Subcutaneous abdominal adipose tissue (tissue), 5 donors: Measurements from ENCODE around the gene ADAM17.

Experiments used
- H3K27ac ChIP-seq: one replicate; pipeline ENCODE4 v1.7.0; 2013; ENCODE audit warnings: low read depth, mild to moderate bottlenecking, inconsistent platforms, low read length, moderate library complexity
- H3K27me3 ChIP-seq, 5 donors: one replicate each; pipeline ENCODE4 v1.7.0; 2013; ENCODE audit warnings: low read length in 5 of 5, inconsistent platforms in 1 of 5; ENCODE audit not compliant: control insufficient read depth in 5 of 5, insufficient read depth in 4 of 5
- H3K36me3 ChIP-seq, 5 donors: one replicate each; pipeline ENCODE4 v1.7.0; 2013; ENCODE audit warnings: low read length in 5 of 5; ENCODE audit not compliant: control insufficient read depth in 5 of 5, insufficient read depth in 5 of 5
- H3K4me1 ChIP-seq, 5 donors: one replicate each; pipeline ENCODE4 v1.7.0; 2013; ENCODE audit warnings: low read length in 5 of 5, mild to moderate bottlenecking in 3 of 5, moderate library complexity in 1 of 5; ENCODE audit not compliant: control insufficient read depth in 5 of 5, insufficient read depth in 5 of 5
- H3K4me3 ChIP-seq, 5 donors: one replicate each; pipeline ENCODE4 v1.7.0; 2013; ENCODE audit warnings: low read length in 5 of 5, low read depth in 1 of 5
- H3K9ac ChIP-seq, 5 donors: one replicate each; pipeline ENCODE4 v1.7.0; 2013; ENCODE audit warnings: low read length in 5 of 5, mild to moderate bottlenecking in 4 of 5, moderate library complexity in 3 of 5
- H3K9me3 ChIP-seq, 5 donors: one replicate each; pipeline ENCODE4 v1.7.0; 2013; ENCODE audit warnings: low read length in 5 of 5; ENCODE audit not compliant: control insufficient read depth in 5 of 5
- donor health status: healthy.
- donor health status: healthy.
- donor health status: healthy.
- donor health status: healthy.
- donor health status: healthy.

ADAM17 gene

GRCh38 chr2:9497017-9497416 is 58.6 kb downstream of the ADAM17 start:
- Histone ChIP-seq H3K9me3 (no peaks in the 10 kb centered on the region), H3K4me3 (no peak overlapping the region), H3K4me1 (peaks cover 0 to 10% (median 0%) of the 10 kb centered on the region in 5 donors), H3K27me3 (no peaks in the 10 kb centered on the region), H3K27ac (no peak overlapping the region), H3K9ac (no peak overlapping the region), H3K36me3 (peaks cover 37 to 79% (median 55%) of the 10 kb centered on the region in 5 donors)

- no peaks in the 10 kb centered on the region for H3K27me3 ChIP-seq
- no peak overlapping the region for H3K9ac ChIP-seq
- peaks cover 46 to 86% (median 73%) of the 10 kb centered on the region in 5 donors for H3K36me3 ChIP-seq
- peaks cover 0 to 10% (median 0%) of the 10 kb centered on the region in 5 donors for H3K4me1 ChIP-seq
- H3K27ac ChIP-seq, result no peak overlapping the region
- H3K4me3 ChIP-seq, result no peak overlapping the region
- no peaks in the 10 kb centered on the region for H3K9me3 ChIP-seq
These were observed 61.5 kb downstream of the ADAM17 start for GRCh38 chr2:9494081-9494480.

GRCh38 chr2:9493478-9493877 is 62.2 kb downstream of the ADAM17 start:
- Histone ChIP-seq H3K27me3 (no peaks in the 10 kb centered on the region), H3K4me3 (no peak overlapping the region), H3K27ac (no peak overlapping the region), H3K9me3 (no peaks in the 10 kb centered on the region), H3K9ac (no peak overlapping the region), H3K36me3 (peaks cover 48 to 91% (median 79%) of the 10 kb centered on the region in 5 donors), H3K4me1 (peaks cover 0 to 10% (median 0%) of the 10 kb centered on the region in 5 donors)

- Histone ChIP-seq H3K9ac (no peak overlapping the region), H3K9me3 (no peaks in the 10 kb centered on the region), H3K4me3 (no peak overlapping the region), H3K36me3 (peaks cover 51 to 91% (median 82%) of the 10 kb centered on the region in 5 donors), H3K27me3 (no peaks in the 10 kb centered on the region), H3K4me1 (peaks cover 0 to 6% (median 0%) of the 10 kb centered on the region in 5 donors), H3K27ac (peak overlapping the region; percentile 43)
These were observed 62.7 kb downstream of the ADAM17 start for GRCh38 chr2:9492927-9493326.

GRCh38 chr2:9490789-9491188 is 64.8 kb downstream of the ADAM17 start:
- Histone ChIP-seq H3K36me3 (peaks cover 57 to 94% (median 84%) of the 10 kb centered on the region in 5 donors), H3K4me3 (no peak overlapping the region), H3K27me3 (no peaks in the 10 kb centered on the region), H3K27ac (no peak overlapping the region), H3K4me1 (peaks cover 0 to 6% (median 0%) of the 10 kb centered on the region in 5 donors), H3K9ac (no peak overlapping the region), H3K9me3 (no peaks in the 10 kb centered on the region)

GRCh38 chr2:9488583-9489547 is 66.8 kb downstream of the ADAM17 start:
- H3K36me3 ChIP-seq, result peaks cover 56 to 97% (median 89%) of the 10 kb centered on the region in 5 donors
- peak overlapping the region; percentile 44 for H3K27ac ChIP-seq
- peak overlapping the region in 1 of 5 donors; percentile 2 for H3K9ac ChIP-seq
- peaks cover 0 to 6% (median 0%) of the 10 kb centered on the region in 5 donors for H3K4me1 ChIP-seq
- no peaks in the 10 kb centered on the region for H3K9me3 ChIP-seq
- H3K4me3 ChIP-seq, result no peak overlapping the region
- H3K27me3 ChIP-seq, result no peaks in the 10 kb centered on the region

- no peaks in the 10 kb centered on the region for H3K4me1 ChIP-seq
- no peak overlapping the region for H3K9ac ChIP-seq
- H3K36me3 ChIP-seq, result peaks cover 31 to 97% (median 88%) of the 10 kb centered on the region in 5 donors
- H3K9me3 ChIP-seq, result no peaks in the 10 kb centered on the region
- H3K27me3 ChIP-seq, result no peaks in the 10 kb centered on the region
- H3K4me3 ChIP-seq, result no peak overlapping the region
- no peak overlapping the region for H3K27ac ChIP-seq
These were observed 71.1 kb downstream of the ADAM17 start for GRCh38 chr2:9484533-9484932.

GRCh38 chr2:9483107-9483506 is 72.5 kb downstream of the ADAM17 start:
- peaks cover 21 to 93% (median 87%) of the 10 kb centered on the region in 5 donors for H3K36me3 ChIP-seq
- no peak overlapping the region for H3K4me3 ChIP-seq
- no peaks in the 10 kb centered on the region for H3K27me3 ChIP-seq
- H3K9ac ChIP-seq, result no peak overlapping the region
- H3K9me3 ChIP-seq, result no peaks in the 10 kb centered on the region
- H3K4me1 ChIP-seq, result peaks cover 0 to 2% (median 0%) of the 10 kb centered on the region in 5 donors
- no peak overlapping the region for H3K27ac ChIP-seq

GRCh38 chr2:9480157-9480556 is 75.5 kb downstream of the ADAM17 start:
- no peak overlapping the region for H3K9ac ChIP-seq
- H3K4me1 ChIP-seq, result peaks cover under 1 to 18% (median 13%) of the 10 kb centered on the region in 5 donors
- peaks cover 12 to 72% (median 63%) of the 10 kb centered on the region in 5 donors for H3K36me3 ChIP-seq
- H3K27ac ChIP-seq, result no peak overlapping the region
- no peaks in the 10 kb centered on the region for H3K9me3 ChIP-seq
- H3K4me3 ChIP-seq, result no peak overlapping the region
- H3K27me3 ChIP-seq, result no peaks in the 10 kb centered on the region

- H3K36me3 ChIP-seq, result peaks cover 9 to 56% (median 47%) of the 10 kb centered on the region in 5 donors
These were observed 77.1 kb downstream of the ADAM17 start for GRCh38 chr2:9478526-9478925.

More at GRCh38 chr2:9478526-9478925, 77.1 kb downstream of the ADAM17 start:
- no peaks in the 10 kb centered on the region for H3K27me3 ChIP-seq
- H3K27ac ChIP-seq, result no peak overlapping the region
- peaks cover 2 to 30% (median 26%) of the 10 kb centered on the region in 5 donors for H3K4me1 ChIP-seq
- no peak overlapping the region for H3K9ac ChIP-seq
- H3K9me3 ChIP-seq, result no peaks in the 10 kb centered on the region
- no peak overlapping the region for H3K4me3 ChIP-seq
